H9 (cell line): ENCODE results near the gene KLRD1. TPM values are rescaled to one million over a fixed set of nuclear protein-coding genes. Genes with fewer than 3 reads are reported as not detected.

Experiments
- DNase-seq: peaks from one replicate; pipeline ENCODE4 v3.0.0-alpha.2; 2017
- H2AFZ ChIP-seq: one replicate; pipeline ENCODE4 v1.6.1; 2013; ENCODE audit warnings: mild to moderate bottlenecking, low read length, control low read depth, moderate library complexity
- H2AK5ac ChIP-seq: 2 replicates; pipeline ENCODE4 v1.6.1; 2013; ENCODE audit warnings: low read length, control low read depth, mixed read lengths; ENCODE audit not compliant: insufficient read length
- H2BK120ac ChIP-seq: one replicate; pipeline ENCODE4 v1.6.1; 2013; ENCODE audit warnings: low read depth, mild to moderate bottlenecking, low read length, control low read depth, inconsistent platforms; ENCODE audit not compliant: poor library complexity, severe bottlenecking
- H2BK12ac ChIP-seq: 2 replicates; pipeline ENCODE4 v1.6.1; 2013; ENCODE audit warnings: low read length, control low read depth, mixed read lengths, low read depth; ENCODE audit not compliant: insufficient read length
- H2BK15ac ChIP-seq: 2 replicates; pipeline ENCODE4 v1.6.1; 2013; ENCODE audit warnings: low read depth, low read length, control low read depth
- H2BK20ac ChIP-seq: one replicate; pipeline ENCODE4 v1.6.1; 2013; ENCODE audit warnings: low read depth, mild to moderate bottlenecking, low read length, control low read depth, inconsistent platforms; ENCODE audit not compliant: poor library complexity, severe bottlenecking
- H2BK5ac ChIP-seq: 2 replicates; pipeline ENCODE4 v1.6.1; 2013; ENCODE audit warnings: low read length, control low read depth, mixed read lengths; ENCODE audit not compliant: insufficient read length
- H3K14ac ChIP-seq: 2 replicates; pipeline ENCODE4 v1.6.1; 2013; ENCODE audit warnings: low read length, control low read depth; ENCODE audit not compliant: insufficient read depth
- H3K18ac ChIP-seq: 2 replicates; pipeline ENCODE4 v1.6.1; 2013; ENCODE audit warnings: low read depth, mild to moderate bottlenecking, mixed read lengths, low read length, control low read depth; ENCODE audit not compliant: insufficient read length
- H3K23ac ChIP-seq: 2 replicates; pipeline ENCODE4 v1.6.1; 2013; ENCODE audit warnings: low read length, control low read depth, mixed read lengths, low read depth; ENCODE audit not compliant: insufficient read length
- H3K23me2 ChIP-seq: 2 replicates; pipeline ENCODE4 v1.6.1; 2013; ENCODE audit warnings: low read depth, mild to moderate bottlenecking, mixed read lengths, low read length, control low read depth; ENCODE audit not compliant: insufficient read length, poor library complexity, severe bottlenecking
- H3K27ac ChIP-seq: 2 replicates; pipeline ENCODE4 v1.5.1; 2013; ENCODE audit warnings: low read length, control low read depth, mixed read lengths, low read depth; ENCODE audit not compliant: insufficient read length
- H3K27me3 ChIP-seq: 2 replicates; pipeline ENCODE4 v1.6.1; 2013; ENCODE audit warnings: low read length, control low read depth, inconsistent platforms; ENCODE audit not compliant: insufficient read depth
- H3K4ac ChIP-seq: 2 replicates; pipeline ENCODE4 v1.6.1; 2013; ENCODE audit warnings: low read depth, mild to moderate bottlenecking, control low read depth, inconsistent platforms, low read length, moderate library complexity
- H3K4me1 ChIP-seq: 2 replicates; pipeline ENCODE4 v1.6.1; 2013; ENCODE audit warnings: low read length, control low read depth, inconsistent platforms; ENCODE audit not compliant: insufficient read depth
- H3K4me2 ChIP-seq: 2 replicates; pipeline ENCODE4 v1.6.1; 2013; ENCODE audit warnings: low read length, control low read depth, mixed read lengths; ENCODE audit not compliant: insufficient read length, insufficient read depth
- H3K56ac ChIP-seq: 2 replicates; pipeline ENCODE4 v1.6.1; 2013; ENCODE audit warnings: low read depth, mild to moderate bottlenecking, mixed read lengths, low read length, control low read depth; ENCODE audit not compliant: insufficient read length
- H3K79me1 ChIP-seq: 2 replicates; pipeline ENCODE4 v1.6.1; 2013; ENCODE audit warnings: low read depth, mild to moderate bottlenecking, moderate library complexity, low read length, control low read depth, inconsistent platforms; ENCODE audit not compliant: insufficient read depth, poor library complexity, severe bottlenecking
- H3K79me2 ChIP-seq: 2 replicates; pipeline ENCODE4 v1.6.1; 2013; ENCODE audit warnings: low read length, control low read depth, inconsistent platforms; ENCODE audit not compliant: insufficient read depth
- H3K9ac ChIP-seq: 2 replicates; pipeline ENCODE4 v1.6.1; 2013; ENCODE audit warnings: low read length, control low read depth, mixed read lengths; ENCODE audit not compliant: insufficient read length; ENCODE audit errors: extremely low read depth
- H3K9me3 ChIP-seq: one replicate; pipeline ENCODE4 v1.6.1; 2013; ENCODE audit warnings: low read depth, low read length, inconsistent platforms; ENCODE audit not compliant: control insufficient read depth
- H3T11ph ChIP-seq: one replicate; pipeline ENCODE4 v1.6.1; 2013; ENCODE audit warnings: mild to moderate bottlenecking, low read length, control low read depth, inconsistent platforms
- H4K20me1 ChIP-seq: one replicate; pipeline ENCODE4 v1.6.1; 2013; ENCODE audit not compliant: control insufficient read depth, insufficient read length, insufficient read depth
- H4K5ac ChIP-seq: 2 replicates; pipeline ENCODE4 v1.6.1; 2013; ENCODE audit warnings: low read depth, mild to moderate bottlenecking, mixed read lengths, low read length, control low read depth; ENCODE audit not compliant: insufficient read length
- H4K8ac ChIP-seq: replicated peaks from 2 replicates; pipeline ENCODE4 v1.6.1; 2013; ENCODE audit warnings: low read length, control low read depth, mixed read lengths, low read depth; ENCODE audit not compliant: insufficient read length
- H4K91ac ChIP-seq: 2 replicates; pipeline ENCODE4 v1.6.1; 2013; ENCODE audit warnings: low read depth, mild to moderate bottlenecking, moderate library complexity, mixed read lengths, low read length, control low read depth; ENCODE audit not compliant: insufficient read length
- H3K27ac Mint-ChIP-seq, 3 experiments: 2 replicates in 2 of 3; 3 replicates in 1 of 3; pipeline ENCODE4 v1.8.0; 2020 to 2021; ENCODE audit warnings: mixed read lengths in 3 of 3, mild to moderate bottlenecking in 1 of 3, moderate library complexity in 1 of 3
- H3K27me3 Mint-ChIP-seq: 2 replicates; pipeline ENCODE4 v1.8.0; 2021; ENCODE audit warnings: low read depth, mild to moderate bottlenecking, moderate library complexity, mixed read lengths
- H3K36me3 Mint-ChIP-seq, 3 experiments: 2 replicates in 2 of 3; 3 replicates in 1 of 3; pipeline ENCODE4 v1.8.0; 2020 to 2021; ENCODE audit warnings: low read depth in 3 of 3, mixed read lengths in 3 of 3; ENCODE audit not compliant: insufficient read depth in 1 of 3
- H3K4me1 Mint-ChIP-seq, 2 experiments: 2 replicates each; pipeline ENCODE4 v1.8.0; 2020; ENCODE audit warnings: mixed read lengths in 2 of 2
- H3K4me3 Mint-ChIP-seq, 2 experiments: 2 replicates in 1 of 2; 3 replicates in 1 of 2; pipeline ENCODE4 v1.8.0; 2020 to 2021; ENCODE audit warnings: mild to moderate bottlenecking in 2 of 2, mixed read lengths in 2 of 2, moderate library complexity in 1 of 2
- H3K9me3 Mint-ChIP-seq, 2 experiments: 2 replicates in 1 of 2; 3 replicates in 1 of 2; pipeline ENCODE4 v1.8.0; 2020; ENCODE audit warnings: mild to moderate bottlenecking in 2 of 2, mixed read lengths in 2 of 2, moderate library complexity in 1 of 2
- CTCF ChIP-seq: fragments of 200-600 bp; sonication (generic); conservative IDR thresholded peaks from 3 replicates; pipeline ENCODE4 v1.8.0; 2021; ENCODE audit warnings: antibody characterized with exemption, mild to moderate bottlenecking
- WGBS: extraction: QIAGEN DNeasy Blood & Tissue Kit; methylation state at CpG from one replicate; pipeline ENCODE4 v1.1.7; 2013; ENCODE audit warnings: missing lambda C conversion rate, low lambda C conversion rate, mixed read lengths; ENCODE audit not compliant: insufficient read length; ENCODE audit errors: extremely low coverage; 5-methylcytosine and 5-hydroxymethylcytosine counted together
- total RNA-seq: library from RNA; stranded (reverse); gene quantifications from 2 replicates; pipeline ENCODE4 v1.2.1, GENCODE V29; 2021

KLRD1 gene
- total RNA-seq, 1 experiment from 2014 or later, result not detected

- H3K4ac ChIP-seq, result no peak overlapping the region
- H3K79me2 ChIP-seq, result no peaks in the 10 kb centered on the region
- H2AFZ ChIP-seq, result no peak overlapping the region
- H3K23ac ChIP-seq, result no peak overlapping the region
- no peak overlapping the region for H4K5ac ChIP-seq
- no peaks in the 10 kb centered on the region for H3K23me2 ChIP-seq
- Mint-ChIP-seq H3K4me1 (peaks cover 6 to 10% of the 10 kb centered on the region in 2 experiments), H3K9me3 (peaks cover 10 to 12% of the 10 kb centered on the region in 2 experiments; a peak in 4 of 5 replicates), H3K27me3 (no peaks in the 10 kb centered on the region), H3K4me3 (no peak overlapping the region), H3K36me3 (peaks cover 0 to 12% (median 2%) of the 10 kb centered on the region in 3 experiments; a peak in 1 of 7 replicates), H3K27ac (peak overlapping the region in 1 of 3 experiments; percentile 18; a peak in 1 of 7 replicates)
- no peaks in the 10 kb centered on the region for H3K27me3 ChIP-seq
- H3K14ac ChIP-seq, result no peak overlapping the region
- no peaks in the 10 kb centered on the region for H4K20me1 ChIP-seq
- no peak overlapping the region for H2BK20ac ChIP-seq
- H3K4me2 ChIP-seq, result no peak overlapping the region
- H3K9me3 ChIP-seq, result no peaks in the 10 kb centered on the region
- H3K27ac ChIP-seq, result no peak overlapping the region
- no peak for TF ChIP-seq CTCF
- H2AK5ac ChIP-seq, result no peak overlapping the region
- no peak overlapping the region for H2BK12ac ChIP-seq
- no peak for DNase-seq
- H3K18ac ChIP-seq, result no peak overlapping the region
- H4K8ac ChIP-seq, result no peak overlapping the region
- H2BK5ac ChIP-seq, result no peak overlapping the region
- no peak overlapping the region for H3K56ac ChIP-seq
- no peaks in the 10 kb centered on the region for H3K4me1 ChIP-seq
- no peak overlapping the region for H2BK120ac ChIP-seq
- WGBS, result no CpG with 5 or more reads among the region's 5 CpGs
- H2BK15ac ChIP-seq, result no peak overlapping the region
- no peaks in the 10 kb centered on the region for H3K79me1 ChIP-seq
- H3T11ph ChIP-seq, result no peak overlapping the region
- no peak overlapping the region for H3K9ac ChIP-seq
- H4K91ac ChIP-seq, result no peak overlapping the region
These were observed 2.3 kb upstream of the KLRD1 start for GRCh38 chr12:10305411-10305810.
